Umbilical cord (tissue), 2 donors: ENCODE measurements around the gene LPP. TPM values are rescaled to one million over a fixed set of nuclear protein-coding genes. Genes with fewer than 3 reads are reported as not detected.

Experiments
- DNase-seq: peaks from one replicate; pipeline ENCODE4 v3.0.0-alpha.2; 2015; ENCODE audit warnings: low spot score
- total RNA-seq: library from RNA; depleted of rRNA; stranded (reverse); fragments of >200 nt; gene quantifications from one replicate; pipeline ENCODE4 v1.2.3, GENCODE V29; 2014; ENCODE audit warnings: low replicate concordance; ENCODE audit not compliant: insufficient read depth

The LPP gene
- total RNA-seq, 1 donor from 2014 or later = 717 TPM

DNA sequence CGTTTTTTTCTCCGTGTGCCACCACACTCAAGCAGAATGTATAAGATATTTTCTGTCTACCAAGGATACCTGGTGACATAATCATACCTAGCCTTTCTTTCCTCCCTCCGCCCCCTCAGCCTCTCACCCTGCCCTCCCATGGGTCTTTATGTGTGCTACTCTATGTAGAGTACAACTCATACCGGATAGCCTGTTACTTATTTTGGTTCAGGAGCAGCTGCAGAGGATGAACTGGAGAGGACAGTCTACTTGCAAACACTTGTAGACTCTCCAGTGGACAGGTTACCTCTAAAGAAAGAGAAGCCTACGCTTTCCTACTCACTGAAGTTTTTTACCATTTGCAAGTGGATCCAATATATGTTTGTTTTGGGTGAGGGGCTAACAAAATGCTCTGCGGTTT is 671.9 kb downstream of the LPP start:
- no peak for DNase-seq

DNA sequence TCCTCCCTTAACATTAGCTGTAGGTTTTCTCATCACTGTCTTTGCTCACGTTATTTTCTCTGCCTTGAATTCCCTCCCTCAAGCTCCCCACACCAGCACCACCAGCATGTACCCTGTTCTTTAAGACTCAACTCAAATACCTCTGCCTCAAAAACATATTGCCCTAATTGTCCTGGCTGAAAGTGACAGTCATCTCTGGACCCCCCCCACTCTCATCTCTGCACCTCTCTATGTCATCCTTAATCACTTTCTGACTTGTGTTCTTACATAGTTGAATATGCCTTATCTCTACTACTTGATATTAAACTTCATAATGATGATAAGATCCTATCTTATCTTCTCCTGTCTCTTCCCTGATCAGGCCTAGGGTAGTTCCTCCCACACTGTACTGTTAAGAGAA is 672.6 kb downstream of the LPP start:
- no peak for DNase-seq

DNA sequence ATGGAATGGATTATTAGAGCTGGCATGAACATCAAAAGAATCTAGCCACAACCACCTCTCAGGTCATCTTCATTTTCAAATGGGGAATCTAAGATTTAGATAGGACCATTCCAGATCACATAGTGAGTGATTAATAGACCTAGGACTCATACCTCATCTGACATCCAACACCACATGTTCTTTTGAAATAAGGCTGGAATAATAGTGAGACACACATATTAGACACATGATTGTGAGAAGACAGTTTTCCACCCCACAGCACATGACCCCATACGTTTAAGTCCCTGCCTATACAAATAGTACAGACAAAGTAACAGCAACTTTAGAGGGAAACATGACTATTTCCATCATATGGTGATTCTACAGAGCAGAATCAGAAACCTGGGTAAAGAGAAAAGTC is 673.1 kb downstream of the LPP start:
- no peak for DNase-seq

DNA sequence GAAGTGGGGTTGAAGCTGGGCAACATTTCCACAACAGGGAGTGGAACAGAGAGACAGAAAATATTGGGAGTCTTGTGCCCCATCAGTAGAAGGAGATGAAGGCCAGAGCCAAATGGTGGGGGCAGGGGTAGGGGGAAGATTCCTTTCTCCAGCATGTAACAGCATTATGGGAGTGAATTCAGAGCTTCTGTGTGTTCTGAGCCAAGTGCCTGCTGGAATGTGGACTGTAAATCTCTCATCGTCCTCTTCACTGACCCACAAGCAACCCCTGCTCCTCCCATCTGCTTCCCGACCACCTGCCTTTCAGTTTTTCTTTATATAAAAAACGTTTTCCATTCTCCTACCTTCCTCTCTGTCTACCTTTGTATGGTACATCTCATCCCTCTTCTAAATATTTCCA is 673.6 kb downstream of the LPP start:
- peak; percentile 54 for DNase-seq

DNA sequence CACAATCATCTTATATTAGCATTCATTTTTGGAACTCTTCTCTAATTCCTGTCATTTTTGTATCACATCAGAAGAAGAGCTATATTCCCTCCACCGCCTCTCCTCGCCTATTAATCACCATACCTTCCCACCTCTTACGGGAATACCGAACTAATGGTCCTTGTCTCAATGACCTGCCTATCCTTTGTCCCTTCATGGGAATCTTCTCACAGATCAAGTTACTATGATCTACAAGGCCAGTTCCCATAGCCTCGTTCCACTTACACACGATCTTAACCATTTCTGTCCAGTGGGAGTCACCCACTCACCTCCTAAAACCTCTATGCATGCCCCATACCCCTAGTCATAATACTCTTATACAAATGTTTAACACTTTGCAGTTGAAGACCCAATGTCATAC is 675.2 kb downstream of the LPP start:
- no peak for DNase-seq

DNA sequence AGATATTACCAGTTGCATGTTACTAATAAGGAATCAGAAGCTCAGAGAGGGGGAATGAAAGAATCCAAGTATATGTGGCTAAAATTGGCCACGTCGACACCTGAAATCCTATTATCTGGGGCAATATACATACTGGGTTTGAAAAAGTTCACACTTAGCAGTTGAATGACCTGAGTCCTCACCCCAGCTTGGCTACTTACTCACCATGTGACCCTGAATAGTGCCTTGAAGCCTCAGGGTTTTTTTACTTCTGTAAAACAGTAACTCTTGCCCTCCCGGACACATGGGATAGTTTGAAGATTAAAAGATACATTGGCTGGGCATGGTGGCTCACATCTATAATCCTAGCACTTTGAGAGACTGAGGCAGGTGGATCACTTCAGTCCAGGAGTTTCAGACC is 675.6 kb downstream of the LPP start:
- no peak for DNase-seq

DNA sequence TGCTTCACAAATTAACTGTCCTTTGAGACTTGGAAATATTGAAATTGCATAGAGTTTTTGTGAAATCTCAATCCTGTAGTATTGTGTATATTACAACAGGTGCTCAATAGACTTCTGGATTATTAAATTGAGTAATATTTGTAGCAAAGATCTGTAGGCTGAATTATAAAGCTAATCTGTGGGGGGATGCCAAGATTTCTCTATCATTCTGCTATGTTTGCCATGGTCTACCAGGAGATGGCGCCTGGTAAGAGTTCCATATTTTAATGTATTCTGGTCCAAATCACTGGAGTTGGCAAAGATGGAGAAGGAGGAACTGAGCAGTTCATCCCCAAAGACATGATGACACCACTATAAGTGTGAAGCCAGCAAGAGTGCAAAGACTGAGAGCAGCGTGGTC is 676.9 kb downstream of the LPP start:
- DNase-seq = no peak

DNA sequence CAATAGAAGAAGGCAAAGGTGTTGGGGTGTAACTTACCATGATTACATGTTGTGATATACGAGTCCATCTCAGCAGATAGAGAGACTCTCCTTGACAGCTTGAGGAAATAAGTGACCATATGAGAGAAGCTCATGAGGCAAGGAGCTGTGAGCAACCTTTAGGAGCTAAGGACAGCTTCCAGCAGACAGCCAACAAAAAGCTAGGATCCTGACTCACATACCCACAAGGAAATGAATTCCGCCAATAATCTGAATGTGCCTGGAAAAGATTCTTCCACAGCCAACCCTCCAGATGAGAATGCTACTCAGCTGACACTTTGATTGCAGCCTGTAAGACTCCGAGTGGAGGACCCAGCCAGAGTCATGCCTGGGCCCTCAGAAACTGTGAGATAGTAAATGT is 678.2 kb downstream of the LPP start:
- DNase-seq = no peak

DNA sequence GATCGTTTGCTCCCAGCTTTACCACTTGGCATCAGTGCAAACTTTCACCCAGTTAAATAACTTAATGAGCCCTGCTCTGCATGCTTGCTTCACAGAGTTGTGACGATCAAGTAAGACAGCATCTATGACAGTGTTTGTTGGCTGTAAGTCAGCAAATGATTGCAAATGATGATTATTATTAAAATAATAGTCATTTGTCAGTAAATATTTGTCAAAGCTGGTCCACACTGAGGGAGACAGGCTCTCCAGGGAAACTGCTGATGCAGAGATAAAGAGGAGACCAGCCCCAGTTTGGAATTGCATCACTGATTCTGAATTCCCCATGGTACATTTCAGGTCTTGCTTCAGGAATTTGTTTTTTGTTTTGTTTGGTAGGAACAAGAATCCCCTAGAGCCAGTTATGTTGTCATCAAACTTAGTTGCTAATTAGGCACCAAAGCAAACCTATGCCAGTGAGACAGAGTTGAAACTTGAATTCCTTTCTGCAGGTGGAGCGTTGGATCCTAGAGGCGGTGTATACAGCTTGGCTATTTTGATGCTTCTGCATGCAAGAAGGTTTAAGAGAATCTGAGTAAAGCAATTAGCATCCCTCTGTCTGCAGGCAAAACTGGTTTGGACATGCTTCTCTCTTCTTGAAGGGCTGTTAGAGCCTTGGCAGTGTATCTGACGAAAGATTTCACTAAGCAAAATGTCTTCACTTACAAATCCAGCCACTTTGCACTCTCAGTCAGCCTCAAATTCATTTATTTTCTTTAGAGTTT is 679.2 kb downstream of the LPP start:
- DNase-seq = peak; percentile 45

DNA sequence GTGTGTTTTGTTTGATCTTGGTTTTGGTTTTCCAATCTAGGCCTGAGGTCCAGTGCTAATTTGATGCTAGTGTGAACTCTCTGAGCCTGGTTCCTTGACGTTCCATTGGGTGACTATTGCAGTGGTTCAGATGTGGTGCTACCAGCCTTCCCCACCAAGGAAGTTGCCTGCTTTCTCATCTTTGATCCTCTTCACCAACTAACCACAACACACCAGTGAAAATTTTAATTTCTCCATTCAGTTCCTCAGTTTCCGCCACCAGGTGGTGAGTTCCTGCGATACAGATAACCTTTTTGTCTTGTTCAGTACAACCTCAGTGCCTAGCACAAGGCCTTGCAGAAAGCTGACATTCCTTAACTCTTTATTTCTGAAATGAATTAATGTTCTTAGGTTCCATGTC is 680.4 kb downstream of the LPP start:
- DNase-seq = no peak

DNA sequence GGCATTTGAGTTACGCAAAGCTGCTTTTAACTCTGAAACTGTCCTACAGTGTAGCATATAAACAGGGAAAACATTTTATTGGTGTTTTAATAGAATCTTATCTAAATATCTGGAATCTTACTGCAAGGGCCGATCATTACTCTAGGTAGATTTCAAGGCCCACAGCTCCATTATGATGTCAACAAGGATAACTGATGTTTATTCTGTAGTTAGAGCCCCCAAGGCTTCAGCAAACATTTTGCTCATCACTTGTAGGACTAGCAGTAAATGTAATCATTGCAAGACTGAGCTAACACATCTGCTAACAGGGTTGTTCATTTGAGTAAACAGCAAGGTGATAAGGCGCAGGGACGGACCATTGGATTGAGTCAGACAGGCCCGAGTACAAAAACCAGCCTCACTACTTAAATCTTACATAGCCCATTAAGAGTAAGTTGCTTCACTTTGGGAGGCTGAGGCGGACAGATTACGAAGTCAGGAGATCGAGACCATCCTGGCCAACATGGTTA is 685.3 kb downstream of the LPP start:
- DNase-seq = no peak

DNA sequence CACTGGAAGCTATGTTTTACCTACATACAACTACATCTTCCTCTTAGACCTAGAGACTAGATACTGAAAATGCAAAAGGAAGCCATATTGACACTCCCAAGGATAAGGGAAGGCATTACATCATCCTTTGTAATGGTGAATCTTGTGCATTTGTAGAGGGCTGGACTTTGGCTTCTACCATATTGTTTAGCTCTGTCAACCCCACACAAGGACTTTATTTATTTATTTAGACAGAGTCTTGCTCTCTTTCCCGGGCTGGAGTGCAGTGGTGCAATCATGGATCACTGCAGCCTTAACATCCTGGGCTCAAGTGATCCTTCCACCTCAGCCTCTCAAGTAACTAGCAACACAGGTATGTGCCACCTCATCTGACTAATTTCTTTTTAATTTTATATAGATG is 686.3 kb downstream of the LPP start:
- no peak for DNase-seq

DNA sequence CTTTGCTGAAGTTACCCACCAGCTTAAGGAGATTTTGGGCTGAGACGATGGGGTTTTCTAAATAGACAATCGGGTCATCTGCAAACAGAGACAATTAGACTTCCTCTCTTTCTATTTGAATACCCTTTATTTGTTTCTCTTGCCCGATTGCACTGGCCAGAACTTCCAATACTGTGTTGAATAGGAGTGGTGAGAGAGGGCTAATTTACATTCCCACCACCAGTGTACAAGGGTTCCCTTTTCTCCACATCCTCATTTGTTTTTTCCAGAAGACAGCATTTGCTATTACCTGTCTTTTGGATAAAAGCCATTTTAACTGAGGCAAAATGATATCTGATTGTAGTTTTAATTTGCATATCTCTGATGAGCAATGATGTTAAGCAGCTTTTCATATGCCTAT is 687.9 kb downstream of the LPP start:
- no peak for DNase-seq

DNA sequence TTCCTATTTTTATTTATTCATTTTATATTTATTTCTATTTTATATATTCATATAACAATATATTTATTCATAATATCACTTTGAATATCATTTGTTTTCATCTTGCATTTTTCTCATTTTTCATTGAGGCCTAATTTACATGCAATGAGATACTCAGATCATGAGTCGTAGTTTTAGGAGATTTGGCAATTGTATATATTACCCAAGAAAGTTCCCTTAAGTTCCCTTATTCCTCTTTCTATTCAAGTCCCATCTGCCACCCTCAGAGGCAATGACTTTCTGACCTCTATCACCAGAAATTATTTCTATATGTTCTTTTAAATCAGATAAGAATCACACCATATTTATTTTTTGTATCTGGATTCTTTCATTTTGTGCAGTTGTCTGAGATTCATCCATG is 688.7 kb downstream of the LPP start:
- no peak for DNase-seq

DNA sequence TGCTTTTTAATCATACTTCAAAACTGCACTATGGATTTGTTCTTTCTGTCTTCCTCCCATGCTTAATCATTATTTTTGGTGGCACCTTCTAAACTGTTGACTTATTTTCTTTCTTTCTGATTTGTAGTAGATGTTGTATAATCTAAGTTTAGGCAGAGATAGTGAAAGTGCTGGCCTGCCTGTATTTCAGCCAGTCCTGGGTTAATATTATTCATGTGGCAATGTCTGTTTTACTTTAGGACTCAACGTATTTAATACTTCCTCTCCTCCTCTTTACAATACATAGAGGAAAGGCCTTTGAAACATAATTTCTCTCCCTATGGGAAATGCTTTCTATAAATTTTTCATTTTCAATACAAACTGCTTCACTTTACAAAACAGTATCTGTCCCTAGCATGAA is 690.1 kb downstream of the LPP start:
- no peak for DNase-seq

DNA sequence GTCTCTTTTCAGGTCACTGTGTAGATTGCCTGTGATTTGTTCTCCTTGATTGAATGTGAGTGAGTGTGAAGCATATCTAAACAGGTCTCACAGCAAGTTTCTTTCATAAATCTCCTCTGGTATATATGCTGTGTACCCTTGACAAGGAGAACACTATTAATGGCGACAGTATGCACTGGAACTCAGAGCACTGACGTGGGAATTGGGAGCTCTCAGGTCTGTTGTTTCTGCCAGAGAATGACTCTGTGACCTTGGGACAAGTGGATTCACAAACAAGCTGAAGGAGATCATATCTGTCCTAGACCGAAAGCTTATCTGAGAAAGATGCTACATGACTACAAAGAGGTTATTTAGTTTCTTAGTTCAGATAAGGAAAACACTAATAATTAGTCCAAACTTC is 691.6 kb downstream of the LPP start:
- no peak for DNase-seq

DNA sequence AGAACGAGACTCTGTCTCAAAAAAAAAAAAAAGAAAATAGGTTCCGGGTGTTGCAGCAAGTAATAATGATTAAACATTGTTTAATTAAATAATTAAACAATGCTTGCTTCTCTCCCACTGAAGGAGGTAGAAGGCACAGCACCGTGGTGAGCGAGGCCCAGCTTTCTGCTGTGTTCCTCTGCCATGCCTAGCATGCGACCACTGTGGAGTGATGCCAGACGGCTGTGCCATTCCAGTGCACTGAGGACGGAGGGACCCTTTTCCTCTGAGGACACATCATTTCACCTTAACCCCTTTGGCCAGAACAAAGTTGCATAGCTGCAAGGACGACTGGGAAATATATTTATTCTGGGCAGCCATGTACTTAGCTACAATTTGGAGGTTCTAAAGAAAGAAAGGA is 695.0 kb downstream of the LPP start:
- DNase-seq = no peak

DNA sequence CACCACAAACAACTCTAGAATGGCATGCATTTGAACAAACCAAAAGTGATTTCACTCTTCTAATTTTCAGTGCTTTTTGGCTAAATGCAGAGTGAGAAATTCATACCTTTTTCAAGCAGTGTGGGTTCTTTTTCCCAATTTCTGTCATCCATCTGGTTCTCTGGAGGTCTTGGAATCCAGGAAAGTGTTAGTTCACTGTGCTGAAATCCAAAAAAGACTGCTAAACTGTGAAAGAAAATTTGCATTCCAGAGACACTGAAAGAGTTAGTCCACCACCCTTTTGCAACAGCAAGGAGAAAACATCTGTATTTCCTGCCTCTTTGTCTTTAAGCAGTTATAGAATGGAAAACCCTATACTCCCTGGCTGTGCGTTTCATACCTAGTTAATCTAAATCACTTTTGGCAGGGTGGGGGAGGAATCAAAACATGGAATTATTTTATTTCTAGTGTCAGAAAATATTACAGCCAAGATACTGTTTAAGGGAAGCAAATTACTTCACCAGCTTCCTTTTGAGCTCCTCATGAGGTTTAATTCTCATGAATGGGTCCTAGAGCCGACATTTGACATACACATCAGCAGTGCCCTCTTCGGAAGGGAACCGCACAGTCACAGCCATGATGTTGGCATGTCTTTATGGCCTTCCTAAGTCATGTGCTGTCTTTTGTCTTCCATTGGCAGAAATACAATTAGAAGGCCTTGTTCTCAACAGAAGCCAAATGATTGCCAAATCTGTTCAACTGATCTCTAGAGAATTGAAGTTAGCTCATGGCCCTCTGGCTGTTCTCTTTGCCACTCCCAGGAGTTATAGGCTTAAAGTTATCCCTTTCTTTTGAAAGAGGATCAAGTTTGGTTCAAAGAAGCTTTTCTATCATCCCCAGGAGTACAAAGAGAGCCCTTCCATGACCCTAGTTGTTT is 700.2 kb downstream of the LPP start:
- DNase-seq = peak; percentile 82

DNA sequence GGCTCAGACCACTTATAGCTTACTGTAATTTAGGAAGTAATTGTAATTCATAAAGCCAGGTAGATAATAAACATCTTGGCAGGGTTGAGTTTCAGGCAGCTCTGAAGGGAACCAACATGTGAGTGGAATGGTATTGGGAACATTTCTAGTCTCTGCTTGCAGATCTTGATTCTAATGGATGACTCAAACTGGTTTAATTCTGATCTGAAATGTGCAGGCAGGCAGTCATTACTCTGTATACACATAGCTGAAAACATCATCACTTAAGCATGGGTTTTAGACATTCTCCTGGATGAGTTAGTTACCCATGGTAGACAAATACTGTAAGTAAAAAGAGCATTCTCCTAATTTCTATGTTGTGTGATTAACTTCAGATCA is 700.8 kb downstream of the LPP start:
- DNase-seq = no peak

DNA sequence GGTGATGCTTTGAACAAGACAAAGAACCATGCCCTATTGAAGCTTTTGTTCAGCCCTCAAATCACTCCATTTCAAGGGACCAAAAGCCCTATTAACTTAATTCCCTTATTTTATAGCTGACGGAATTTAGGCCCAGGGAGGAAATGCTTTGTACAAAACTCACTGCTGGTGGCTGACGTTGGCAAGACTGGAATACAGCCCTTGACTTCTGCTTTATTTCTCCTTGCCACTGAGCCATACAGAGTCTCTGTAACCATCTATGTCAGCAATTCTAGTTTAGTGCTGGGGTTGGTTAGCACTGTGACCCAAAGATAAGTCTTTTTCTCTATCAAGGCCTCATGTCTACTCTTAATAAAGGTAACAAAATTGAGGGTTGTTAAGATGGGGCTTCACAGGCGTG is 701.7 kb downstream of the LPP start:
- DNase-seq = no peak

DNA sequence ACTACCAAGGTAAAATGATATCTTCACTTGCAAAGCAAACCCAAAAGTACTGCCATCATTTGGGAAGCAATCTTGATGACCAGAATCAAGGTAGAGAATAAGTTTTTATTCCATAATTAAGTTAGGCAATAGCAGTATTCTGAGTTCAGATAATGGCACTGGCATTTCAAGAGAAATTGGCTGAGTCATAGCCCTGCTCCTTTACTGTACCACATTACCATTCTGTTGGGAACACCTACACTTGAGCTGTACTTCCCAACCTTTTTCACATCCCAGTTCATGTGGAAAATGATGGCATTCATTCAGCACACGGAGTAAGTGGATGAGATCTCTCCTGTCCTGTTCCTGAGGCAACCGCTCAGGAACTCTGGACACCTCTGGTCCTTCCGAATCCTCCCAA is 706.2 kb downstream of the LPP start:
- no peak for DNase-seq

DNA sequence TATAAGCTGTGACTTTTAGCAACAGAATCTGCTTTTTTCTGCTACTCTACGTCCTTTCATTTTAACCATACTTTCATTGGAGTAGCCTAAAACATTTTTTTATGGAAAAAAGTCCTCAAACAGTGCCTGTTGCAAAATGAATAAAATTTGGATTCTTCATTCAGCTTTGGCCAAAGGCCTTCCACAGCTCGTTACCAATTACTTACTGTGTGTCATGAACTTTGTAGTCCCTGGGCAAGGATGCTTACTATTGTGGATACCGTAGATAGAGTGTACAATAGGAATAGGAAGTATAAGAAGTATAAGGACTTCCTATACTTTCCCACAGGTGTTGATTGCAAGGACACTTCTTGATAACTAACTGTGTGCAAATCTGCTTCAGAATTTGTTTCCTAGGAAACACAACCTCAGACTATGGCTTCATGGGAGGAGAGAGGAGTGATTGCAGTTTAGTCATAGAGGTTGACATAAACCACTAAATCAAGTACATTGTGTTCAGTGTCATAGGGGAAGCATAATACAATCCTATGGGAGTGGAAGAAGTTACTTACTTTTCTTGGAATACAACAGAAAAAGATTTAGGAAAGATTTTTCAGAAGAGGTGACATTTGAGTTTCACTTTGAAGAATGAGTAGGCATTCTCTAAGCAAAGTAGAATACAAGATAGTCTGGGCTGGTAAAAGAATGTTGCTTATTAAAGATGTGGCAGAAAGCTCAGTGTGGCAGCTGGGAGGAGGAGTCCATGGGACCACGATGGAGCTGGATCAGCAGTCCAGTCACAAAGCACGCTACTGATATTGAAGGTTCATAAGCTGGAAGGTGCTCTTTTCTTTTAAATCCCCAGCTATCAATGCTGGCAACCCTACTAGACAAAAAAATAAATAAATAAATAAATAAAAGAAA is 708.1 kb downstream of the LPP start:
- no peak for DNase-seq
